Retinal pigment epithelial cell (primary cell): ENCODE results near the gene CXCR2.

Experiments used
- DNase-seq: peaks from one replicate; pipeline ENCODE4 v3.0.0-alpha.2; 2010; ENCODE audit warnings: low read depth
- H3K4me3 ChIP-seq: 2 replicates; pipeline ENCODE4 v1.5.1; 2011; ENCODE audit warnings: mild to moderate bottlenecking, low read length, control low read depth, moderate library complexity
- CTCF ChIP-seq: conservative IDR thresholded peaks from 2 replicates; pipeline ENCODE4 v1.5.1; 2011; ENCODE audit warnings: low read depth, low read length, control low read depth, inconsistent platforms

CXCR2 gene

GRCh38 chr2:218123986-218124385, 1.8 kb upstream of the CXCR2 start:
- no peak for TF ChIP-seq CTCF
- DNase-seq, result no peak
- H3K4me3 ChIP-seq, result no peak overlapping the region

DNA sequence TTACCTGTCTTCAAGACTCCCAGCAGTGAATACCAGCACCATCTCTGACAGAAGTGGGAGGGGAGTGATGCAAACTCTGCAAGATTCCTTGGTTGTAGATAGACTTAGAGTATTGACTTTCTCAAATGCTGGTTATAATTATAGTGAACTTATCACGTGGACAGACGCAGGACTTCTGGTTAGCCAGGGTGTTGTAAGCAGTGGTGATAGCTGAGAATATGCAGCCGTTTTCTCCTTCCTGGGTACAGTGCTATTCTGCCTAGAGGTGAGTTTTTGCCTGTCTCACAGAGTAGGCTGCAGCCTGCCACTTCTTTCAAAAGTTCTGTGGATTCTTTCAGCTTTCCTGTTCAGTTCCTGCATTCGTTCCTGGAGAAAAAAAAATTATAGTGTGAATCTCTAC, 733 bp upstream of the CXCR2 start:
- no peak overlapping the region for H3K4me3 ChIP-seq
- TF ChIP-seq CTCF, result no peak
- DNase-seq, result no peak

DNA sequence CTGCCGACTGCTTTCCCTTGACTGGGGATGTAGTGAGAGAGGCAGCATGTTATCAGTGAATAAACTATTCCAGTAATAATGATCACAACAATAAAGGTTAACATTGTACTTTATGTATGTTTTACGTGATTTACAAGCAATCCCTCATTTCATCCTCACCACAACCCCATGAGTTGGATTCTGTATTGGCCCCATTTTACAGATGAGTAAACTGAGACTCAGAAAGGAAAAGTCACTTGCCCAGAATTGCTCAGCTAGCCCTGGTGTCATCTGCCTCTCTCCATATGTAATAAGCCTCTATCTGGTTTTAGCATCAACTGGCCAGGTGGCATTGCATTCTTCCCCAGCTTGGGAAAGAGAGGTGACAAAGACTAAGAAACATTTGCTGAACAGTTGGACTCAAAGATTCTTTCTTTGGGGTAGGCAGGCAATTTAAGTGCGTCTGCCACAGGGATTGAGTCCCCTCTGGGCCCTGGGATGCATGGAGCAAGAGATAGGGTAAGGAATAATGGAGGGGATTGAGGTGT, 2.2 kb downstream of the CXCR2 start:
- no peak for DNase-seq
- H3K4me3 ChIP-seq, result no peak overlapping the region
- no peak for TF ChIP-seq CTCF

GRCh38 chr2:218128781-218129457, 3.1 kb downstream of the CXCR2 start:
- DNase-seq, result no peak
- no peak for TF ChIP-seq CTCF
- no peak overlapping the region for H3K4me3 ChIP-seq

- H3K4me3 ChIP-seq, result no peak overlapping the region
- no peak for DNase-seq
- no peak for TF ChIP-seq CTCF
These were observed 3.8 kb downstream of the CXCR2 start for GRCh38 chr2:218129458-218130135.

GRCh38 chr2:218130377-218130776, 4.5 kb downstream of the CXCR2 start:
- no peak for DNase-seq
- no peak for TF ChIP-seq CTCF
- H3K4me3 ChIP-seq, result no peak overlapping the region

DNA sequence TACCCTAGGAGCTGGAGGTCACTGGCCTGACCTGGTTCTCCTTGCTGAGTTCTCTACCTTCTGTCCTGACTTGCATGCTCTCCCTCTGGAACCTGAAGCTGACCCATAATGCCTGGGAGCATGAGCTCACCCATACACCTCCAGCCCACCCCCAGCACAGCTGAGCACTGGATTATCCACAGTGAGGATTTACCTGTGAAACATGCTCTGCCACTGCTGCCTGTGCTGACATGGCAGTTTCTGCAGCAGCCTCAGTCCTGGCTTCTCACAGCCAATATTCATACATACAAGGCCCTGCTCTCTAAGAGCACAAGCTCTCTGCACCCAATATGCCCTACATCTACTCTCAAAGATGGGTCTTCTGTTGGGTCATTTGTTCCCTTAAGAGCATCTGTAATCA, 5.0 kb downstream of the CXCR2 start:
- H3K4me3 ChIP-seq, result no peak overlapping the region
- DNase-seq, result no peak
- no peak for TF ChIP-seq CTCF
